HFF-Myc (cell line): Measurements from ENCODE around the gene GLMN.
"Not testable (repeated sequence)": the region's sequence is repeated elsewhere in the genome, so short reads cannot be mapped to it uniquely, and the experiment has no call there.

Source experiments
- DNase-seq: peaks from one replicate; pipeline ENCODE4 v3.0.0-alpha.2; 2011; ENCODE audit warnings: low read depth; ENCODE audit errors: extremely low read depth
- H3K4me3 ChIP-seq: replicated peaks from 2 replicates; pipeline ENCODE4 v1.5.1; 2011; ENCODE audit warnings: low read depth, mild to moderate bottlenecking, control low read depth, low read length
- TF ChIP-seq, protein P1 (sequence below): IDR thresholded peaks from 2 replicates; pipeline ENCODE4 v1.5.1; 2012; ENCODE audit warnings: mild to moderate bottlenecking, low read depth, low read length, control low read depth; ENCODE audit errors: missing control alignments

GLMN gene

DNA sequence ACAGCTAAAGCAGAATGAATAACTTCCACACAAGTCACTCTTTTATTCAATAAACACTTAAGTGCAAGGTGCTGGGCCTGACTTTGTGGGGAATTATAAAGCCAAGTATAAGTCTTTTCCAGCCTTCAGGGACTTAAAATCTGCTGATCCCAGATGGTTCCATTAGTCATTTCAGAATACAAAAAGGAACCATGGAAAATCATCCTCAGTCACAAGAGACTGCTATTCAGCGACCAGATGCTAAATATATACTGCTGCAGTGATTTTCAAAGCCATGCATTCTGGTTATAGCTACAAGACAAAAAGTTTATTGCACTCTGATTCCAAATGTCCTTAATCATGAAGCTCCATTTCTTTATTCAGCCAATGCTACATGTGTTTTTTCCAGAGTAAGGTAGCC lies 25.7 kb downstream of the GLMN start:
- no peak for DNase-seq
- TF ChIP-seq, protein P1, sequence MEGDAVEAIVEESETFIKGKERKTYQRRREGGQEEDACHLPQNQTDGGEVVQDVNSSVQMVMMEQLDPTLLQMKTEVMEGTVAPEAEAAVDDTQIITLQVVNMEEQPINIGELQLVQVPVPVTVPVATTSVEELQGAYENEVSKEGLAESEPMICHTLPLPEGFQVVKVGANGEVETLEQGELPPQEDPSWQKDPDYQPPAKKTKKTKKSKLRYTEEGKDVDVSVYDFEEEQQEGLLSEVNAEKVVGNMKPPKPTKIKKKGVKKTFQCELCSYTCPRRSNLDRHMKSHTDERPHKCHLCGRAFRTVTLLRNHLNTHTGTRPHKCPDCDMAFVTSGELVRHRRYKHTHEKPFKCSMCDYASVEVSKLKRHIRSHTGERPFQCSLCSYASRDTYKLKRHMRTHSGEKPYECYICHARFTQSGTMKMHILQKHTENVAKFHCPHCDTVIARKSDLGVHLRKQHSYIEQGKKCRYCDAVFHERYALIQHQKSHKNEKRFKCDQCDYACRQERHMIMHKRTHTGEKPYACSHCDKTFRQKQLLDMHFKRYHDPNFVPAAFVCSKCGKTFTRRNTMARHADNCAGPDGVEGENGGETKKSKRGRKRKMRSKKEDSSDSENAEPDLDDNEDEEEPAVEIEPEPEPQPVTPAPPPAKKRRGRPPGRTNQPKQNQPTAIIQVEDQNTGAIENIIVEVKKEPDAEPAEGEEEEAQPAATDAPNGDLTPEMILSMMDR, result no peak
- no peak overlapping the region for H3K4me3 ChIP-seq

GRCh38 chr1:92262516-92262915 lies 36.3 kb downstream of the GLMN start:
- TF ChIP-seq, protein P1, result no peak
- no peak overlapping the region for H3K4me3 ChIP-seq
- DNase-seq, result no peak

- TF ChIP-seq, protein P1, result no peak
- H3K4me3 ChIP-seq, result no peak overlapping the region
- DNase-seq, result no peak
Observed at GRCh38 chr1:92259350-92259749, 39.4 kb downstream of the GLMN start.

DNA sequence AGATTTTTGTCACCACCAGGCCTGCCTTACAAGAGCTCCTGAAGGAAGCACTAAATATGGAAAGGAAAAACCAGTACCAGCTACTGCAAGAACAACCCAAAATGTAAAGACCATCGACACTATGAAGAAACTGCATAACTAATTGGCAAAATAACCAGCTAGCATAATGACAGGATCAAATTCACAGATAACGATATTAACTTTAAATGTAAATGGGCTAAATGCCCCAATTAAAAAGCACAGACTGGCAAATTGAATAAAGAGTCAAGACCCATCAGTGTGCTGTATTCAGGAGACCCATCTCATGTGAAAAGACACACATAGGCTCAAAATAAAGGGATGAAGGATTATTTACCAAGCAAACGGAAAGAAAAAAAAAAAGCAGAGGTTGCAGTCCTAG lies 44.1 kb downstream of the GLMN start:
- not testable (repeated sequence) for DNase-seq, H3K4me3 ChIP-seq

DNA sequence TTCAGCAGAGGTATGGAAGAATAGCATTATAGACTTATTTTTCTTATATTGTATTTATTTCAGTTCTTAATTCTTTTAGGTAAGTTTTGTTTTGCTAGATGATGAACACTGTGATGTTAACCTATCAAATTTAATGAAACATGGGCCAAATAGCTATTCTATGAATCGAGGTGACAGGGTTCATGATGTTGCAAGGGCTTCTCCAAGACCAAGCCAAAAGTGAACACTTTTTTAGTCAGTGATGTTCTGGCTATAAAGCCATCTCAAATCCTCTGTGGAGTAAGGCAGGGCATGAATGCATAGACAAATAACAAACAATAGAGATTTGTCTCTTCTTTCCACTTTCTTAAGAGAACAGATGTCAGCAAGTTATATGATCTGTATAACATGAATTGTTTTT lies 54.4 kb downstream of the GLMN start:
- TF ChIP-seq, protein P1, result no peak
- no peak overlapping the region for H3K4me3 ChIP-seq
- no peak for DNase-seq

DNA sequence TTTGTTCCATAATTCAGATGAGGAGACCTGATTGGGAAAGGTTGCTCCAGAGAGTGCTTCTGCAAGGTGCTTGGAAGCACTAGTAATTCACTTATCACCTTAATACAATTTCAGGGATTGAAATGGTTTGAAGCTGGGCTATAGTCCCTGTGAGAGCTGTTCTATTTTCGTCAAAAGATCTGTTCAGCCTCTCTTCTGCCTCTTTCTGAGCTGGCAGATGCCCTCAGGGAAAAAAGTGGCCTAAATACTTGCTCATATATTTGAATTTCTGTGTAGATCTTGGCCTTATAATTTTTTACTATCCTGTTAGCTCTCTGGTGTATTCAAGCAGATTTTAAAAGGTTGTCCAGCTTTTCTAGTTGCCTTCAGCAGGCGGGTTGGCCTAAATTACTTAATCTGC lies 58.8 kb downstream of the GLMN start:
- TF ChIP-seq, protein P1, result no peak
- no peak overlapping the region for H3K4me3 ChIP-seq
- DNase-seq, result no peak

GRCh38 chr1:92230736-92231135 lies 68.1 kb downstream of the GLMN start:
- no peak overlapping the region for H3K4me3 ChIP-seq
- no peak for DNase-seq
- TF ChIP-seq, protein P1, result no peak
